IPS-18a (cell line): Measurements from ENCODE around the gene AMBP.
"Not testable (repeated sequence)": the region's sequence is repeated elsewhere in the genome, so short reads cannot be mapped to it uniquely, and the experiment has no call there.

Experiments used
- H3K27ac ChIP-seq: one replicate; pipeline ENCODE4 v1.5.1; 2013; ENCODE audit warnings: low read length
- H3K27me3 ChIP-seq: one replicate; pipeline ENCODE4 v1.6.1; 2013; ENCODE audit warnings: mild to moderate bottlenecking, low read length; ENCODE audit not compliant: control insufficient read depth, insufficient read depth
- H3K36me3 ChIP-seq: one replicate; pipeline ENCODE4 v1.6.1; 2013; ENCODE audit warnings: low read depth, low read length; ENCODE audit not compliant: control insufficient read depth
- H3K4me1 ChIP-seq: one replicate; pipeline ENCODE4 v1.6.1; 2013; ENCODE audit warnings: low read depth, low read length; ENCODE audit not compliant: control insufficient read depth
- H3K4me3 ChIP-seq: one replicate; pipeline ENCODE4 v1.5.1; 2013; ENCODE audit warnings: low read length
- H3K9ac ChIP-seq: one replicate; pipeline ENCODE4 v1.6.1; 2013; ENCODE audit warnings: mild to moderate bottlenecking, low read length, moderate library complexity
- H3K9me3 ChIP-seq: one replicate; pipeline ENCODE4 v1.6.1; 2013; ENCODE audit warnings: low read depth, low read length; ENCODE audit not compliant: control insufficient read depth

AMBP gene

GRCh38 chr9:114086009-114086408, 7.9 kb upstream of the AMBP start:
- no peaks in the 10 kb centered on the region for H3K9me3 ChIP-seq
- H3K27ac ChIP-seq = no peak overlapping the region

GRCh38 chr9:114085387-114085789, 7.3 kb upstream of the AMBP start:
- no peaks in the 10 kb centered on the region for H3K27me3 ChIP-seq
- H3K9ac ChIP-seq = no peak overlapping the region
- H3K4me1 ChIP-seq = no peaks in the 10 kb centered on the region
- no peak overlapping the region for H3K27ac ChIP-seq
- H3K9me3 ChIP-seq = no peaks in the 10 kb centered on the region
- H3K4me3 ChIP-seq = no peak overlapping the region
- H3K36me3 ChIP-seq = no peaks in the 10 kb centered on the region

More at GRCh38 chr9:114086009-114086408, 7.9 kb upstream of the AMBP start:
- H3K36me3 ChIP-seq = no peaks in the 10 kb centered on the region
- H3K27me3 ChIP-seq = no peaks in the 10 kb centered on the region
- no peak overlapping the region for H3K9ac ChIP-seq
- no peak overlapping the region for H3K4me3 ChIP-seq
- H3K4me1 ChIP-seq = no peaks in the 10 kb centered on the region

GRCh38 chr9:114084282-114085073, 6.4 kb upstream of the AMBP start:
- H3K27ac ChIP-seq = no peak overlapping the region

GRCh38 chr9:114083666-114084065, 5.6 kb upstream of the AMBP start:
- H3K4me1 ChIP-seq = no peaks in the 10 kb centered on the region

More at GRCh38 chr9:114084282-114085073, 6.4 kb upstream of the AMBP start:
- no peaks in the 10 kb centered on the region for H3K4me1 ChIP-seq
- H3K27me3 ChIP-seq = no peaks in the 10 kb centered on the region
- H3K9ac ChIP-seq = no peak overlapping the region
- no peak overlapping the region for H3K4me3 ChIP-seq
- no peaks in the 10 kb centered on the region for H3K9me3 ChIP-seq
- H3K36me3 ChIP-seq = no peaks in the 10 kb centered on the region

GRCh38 chr9:114082763-114083412, 4.8 kb upstream of the AMBP start:
- not testable (repeated sequence) for H3K36me3 ChIP-seq, H3K4me1 ChIP-seq, H3K9ac ChIP-seq, H3K4me3 ChIP-seq, H3K9me3 ChIP-seq, H3K27ac ChIP-seq, H3K27me3 ChIP-seq

More at GRCh38 chr9:114083666-114084065, 5.6 kb upstream of the AMBP start:
- Histone ChIP-seq H3K36me3 (no peaks in the 10 kb centered on the region), H3K4me3 (no peak overlapping the region), H3K27ac (no peak overlapping the region), H3K27me3 (no peaks in the 10 kb centered on the region), H3K9ac (no peak overlapping the region), H3K9me3 (no peaks in the 10 kb centered on the region)

- H3K9me3 ChIP-seq = no peaks in the 10 kb centered on the region
- no peaks in the 10 kb centered on the region for H3K27me3 ChIP-seq
- H3K4me1 ChIP-seq = no peaks in the 10 kb centered on the region
- H3K27ac ChIP-seq = no peak overlapping the region
- H3K9ac ChIP-seq = no peak overlapping the region
- no peaks in the 10 kb centered on the region for H3K36me3 ChIP-seq
- H3K4me3 ChIP-seq = no peak overlapping the region
Measured at GRCh38 chr9:114082017-114082762, 4.1 kb upstream of the AMBP start.

- Histone ChIP-seq H3K4me3 (no peak overlapping the region), H3K9me3 (no peaks in the 10 kb centered on the region), H3K36me3 (no peaks in the 10 kb centered on the region)
Measured at GRCh38 chr9:114081441-114082016, 3.4 kb upstream of the AMBP start.

GRCh38 chr9:114080773-114081440, 2.8 kb upstream of the AMBP start:
- H3K36me3 ChIP-seq = no peaks in the 10 kb centered on the region
- H3K27me3 ChIP-seq = no peaks in the 10 kb centered on the region
- H3K4me1 ChIP-seq = no peaks in the 10 kb centered on the region
- H3K4me3 ChIP-seq = no peak overlapping the region
- no peaks in the 10 kb centered on the region for H3K9me3 ChIP-seq
- H3K9ac ChIP-seq = no peak overlapping the region
- H3K27ac ChIP-seq = no peak overlapping the region

More at GRCh38 chr9:114081441-114082016, 3.4 kb upstream of the AMBP start:
- Histone ChIP-seq H3K27me3 (no peaks in the 10 kb centered on the region), H3K4me1 (no peaks in the 10 kb centered on the region), H3K27ac (no peak overlapping the region), H3K9ac (no peak overlapping the region)

- H3K4me3 ChIP-seq = no peak overlapping the region
- H3K4me1 ChIP-seq = no peaks in the 10 kb centered on the region
- no peak overlapping the region for H3K9ac ChIP-seq
- no peaks in the 10 kb centered on the region for H3K9me3 ChIP-seq
- H3K36me3 ChIP-seq = no peaks in the 10 kb centered on the region
- no peak overlapping the region for H3K27ac ChIP-seq
- H3K27me3 ChIP-seq = no peaks in the 10 kb centered on the region
Measured at GRCh38 chr9:114080195-114080772, 2.2 kb upstream of the AMBP start.

GRCh38 chr9:114078781-114079156, 669 bp upstream of the AMBP start:
- Histone ChIP-seq H3K4me1 (no peaks in the 10 kb centered on the region), H3K4me3 (no peak overlapping the region), H3K27ac (no peak overlapping the region), H3K9ac (no peak overlapping the region), H3K36me3 (no peaks in the 10 kb centered on the region), H3K9me3 (no peaks in the 10 kb centered on the region), H3K27me3 (no peaks in the 10 kb centered on the region)
